GM23338 (cell line): ENCODE measurements around the gene HERPUD1. TPM values are rescaled to one million over a fixed set of nuclear protein-coding genes. Genes with fewer than 3 reads are reported as not detected.

Source experiments
- ATAC-seq: fragments of 200-7000 bp; cut with Tn5 transposase; 3 replicates; pipeline ENCODE4 v1.9.1; 2020
- DNase-seq: peaks from one replicate; pipeline ENCODE4 v3.0.0-alpha.2; 2015; ENCODE audit warnings: low spot score
- H2AFZ ChIP-seq: fragments of 200-600 bp; sonication (generic); 2 replicates; pipeline ENCODE4 v1.8.0; 2016; ENCODE audit warnings: antibody characterized with exemption, mild to moderate bottlenecking, moderate library complexity
- H3F3A ChIP-seq: fragments of 200-600 bp; sonication (generic); replicated peaks from 2 replicates; pipeline ENCODE4 v1.8.0; 2017; ENCODE audit warnings: antibody characterized with exemption, mixed run types, low read depth
- H3K27ac ChIP-seq: fragments of 200-600 bp; sonication (generic); 2 replicates; pipeline ENCODE4 v1.6.1; 2016; ENCODE audit warnings: low read depth
- H3K27me3 ChIP-seq: fragments of 200-600 bp; sonication (generic); 2 replicates; pipeline ENCODE4 v1.8.0; 2016; ENCODE audit warnings: mild to moderate bottlenecking, mixed run types, moderate library complexity; ENCODE audit not compliant: insufficient read depth
- H3K36me3 ChIP-seq: fragments of 200-600 bp; sonication (generic); 2 replicates; pipeline ENCODE4 v1.8.0; 2016; ENCODE audit warnings: mild to moderate bottlenecking; ENCODE audit not compliant: insufficient read depth
- H3K4me1 ChIP-seq: fragments of 200-600 bp; sonication (generic); 2 replicates; pipeline ENCODE4 v1.8.0; 2016; ENCODE audit warnings: mild to moderate bottlenecking, moderate library complexity; ENCODE audit not compliant: insufficient read depth
- H3K4me2 ChIP-seq: fragments of 200-600 bp; sonication (generic); 2 replicates; pipeline ENCODE4 v1.7.1; 2017; ENCODE audit warnings: mixed run types
- H3K4me3 ChIP-seq: fragments of 200-600 bp; sonication (generic); 2 replicates; pipeline ENCODE4 v1.6.1; 2016; ENCODE audit warnings: mixed run types
- H3K79me2 ChIP-seq: fragments of 200-600 bp; sonication (generic); replicated peaks from 2 replicates; pipeline ENCODE4 v1.8.0; 2017; ENCODE audit warnings: mild to moderate bottlenecking; ENCODE audit not compliant: insufficient read depth
- H3K9me2 ChIP-seq: fragments of 200-600 bp; sonication (generic); 2 replicates; pipeline ENCODE4 v1.8.0; 2017; ENCODE audit not compliant: insufficient read depth
- H4K20me1 ChIP-seq: fragments of 200-600 bp; sonication (generic); replicated peaks from 2 replicates; pipeline ENCODE4 v1.8.0; 2017; ENCODE audit warnings: mild to moderate bottlenecking; ENCODE audit not compliant: insufficient read depth
- H3K27ac Mint-ChIP-seq: 2 replicates; pipeline ENCODE4 v1.8.0; 2020; ENCODE audit warnings: inconsistent platforms, mild to moderate bottlenecking, moderate library complexity, mixed read lengths
- H3K27me3 Mint-ChIP-seq: 3 replicates; pipeline ENCODE4 v1.8.0; 2022; ENCODE audit warnings: low read depth, mild to moderate bottlenecking, moderate library complexity, mixed read lengths, inconsistent platforms; ENCODE audit not compliant: insufficient read depth, poor library complexity
- H3K36me3 Mint-ChIP-seq: 3 replicates; pipeline ENCODE4 v1.8.0; 2021; ENCODE audit warnings: low read depth, mild to moderate bottlenecking, inconsistent platforms, moderate library complexity, mixed read lengths
- H3K4me1 Mint-ChIP-seq: 3 replicates; pipeline ENCODE4 v1.8.0; 2020; ENCODE audit warnings: mild to moderate bottlenecking, inconsistent platforms, mixed read lengths
- H3K4me3 Mint-ChIP-seq: 3 replicates; pipeline ENCODE4 v1.8.0; 2021; ENCODE audit warnings: moderate library complexity, mild to moderate bottlenecking, inconsistent platforms, mixed read lengths
- H3K9me3 Mint-ChIP-seq: 3 replicates; pipeline ENCODE4 v1.8.0; 2020; ENCODE audit warnings: moderate library complexity, mild to moderate bottlenecking, inconsistent platforms, mixed read lengths
- CREB1 ChIP-seq: fragments of 250-450 bp; sonication (Bioruptor Pico); IDR thresholded peaks from 2 replicates; pipeline ENCODE4 v1.5.0; 2020; ENCODE audit warnings: low read depth, mild to moderate bottlenecking, moderate library complexity
- CTCF ChIP-seq, 2 experiments: fragments of 200-600 bp in 1 of 2; sonication (generic) in 1 of 2; conservative IDR thresholded peaks; 2 replicates each; pipeline versions ENCODE4 v1.5.1 to v1.6.1; 2016 to 2017; ENCODE audit warnings: antibody characterized with exemption in 2 of 2, low read depth in 2 of 2, mild to moderate bottlenecking in 2 of 2, moderate library complexity in 1 of 2
- ETS1 ChIP-seq: IDR thresholded peaks from 2 replicates; pipeline ENCODE4 v1.6.1; 2016; ENCODE audit warnings: antibody characterized with exemption
- EZH2 ChIP-seq: fragments of 200-600 bp; sonication (generic); IDR thresholded peaks from one replicate; pipeline ENCODE4 v1.8.0; 2017; ENCODE audit warnings: antibody characterized with exemption, mild to moderate bottlenecking, low read depth; ENCODE audit not compliant: unreplicated experiment
- EZH2phosphoT487 ChIP-seq: fragments of 200-600 bp; sonication (generic); IDR thresholded peaks from one replicate; pipeline ENCODE4 v1.8.1; 2018; ENCODE audit warnings: antibody characterized with exemption; ENCODE audit not compliant: unreplicated experiment
- NANOG ChIP-seq: IDR thresholded peaks from 2 replicates; pipeline ENCODE4 v1.6.1; 2016; ENCODE audit warnings: antibody characterized with exemption, borderline replicate concordance
- POLR2AphosphoS5 ChIP-seq: IDR thresholded peaks from 2 replicates; pipeline ENCODE4 v1.6.1; 2016; ENCODE audit warnings: antibody characterized with exemption, low read depth
- REST ChIP-seq: IDR thresholded peaks from one replicate; pipeline ENCODE4 v1.6.1; 2018; ENCODE audit warnings: antibody characterized with exemption; ENCODE audit not compliant: unreplicated experiment
- STAT1 ChIP-seq: IDR thresholded peaks from one replicate; pipeline ENCODE4 v1.6.1; 2016; ENCODE audit warnings: antibody characterized with exemption; ENCODE audit not compliant: unreplicated experiment
- ZNF114 ChIP-seq: fragments of 250-450 bp; sonication (Bioruptor Pico); IDR thresholded peaks from 2 replicates; pipeline ENCODE4 v1.5.0; 2020; ENCODE audit warnings: mild to moderate bottlenecking, moderate library complexity
- ZNF331 ChIP-seq: fragments of 250-450 bp; sonication (Bioruptor Pico); IDR thresholded peaks from 2 replicates; pipeline ENCODE4 v1.5.0; 2020; ENCODE audit warnings: low read depth, mild to moderate bottlenecking, moderate library complexity
- ZNF462 ChIP-seq: fragments of 250-450 bp; sonication (Bioruptor Pico); IDR thresholded peaks from 2 replicates; pipeline ENCODE4 v1.5.0; 2020; ENCODE audit warnings: mild to moderate bottlenecking, moderate library complexity
- polyA plus RNA-seq: library from polyadenylated mRNA; unstranded; fragments of >200 nt; fragmentation: Nextera tagmentation; extraction: Ambion mirVana; gene quantifications from 2 replicates; pipeline ENCODE4 v1.2.1, GENCODE V29; 2016
- total RNA-seq: library from RNA; depleted of rRNA; stranded (reverse); fragments of >200 nt; shearing (Covaris generic); gene quantifications from 2 replicates; pipeline ENCODE4 v1.2.3, GENCODE V29; 2014

HERPUD1 gene
- total and polyA plus RNA-seq, 2 experiments from 2014 or later: 41.1 to 44.1 TPM

- Mint-ChIP-seq H3K27ac (no peak overlapping the region), H3K4me3 (no peak overlapping the region), H3K27me3 (peaks cover 6% of the 10 kb centered on the region), H3K4me1 (no peaks in the 10 kb centered on the region), H3K36me3 (no peaks in the 10 kb centered on the region), H3K9me3 (no peaks in the 10 kb centered on the region)
- no peak for DNase-seq
- H3K4me3 ChIP-seq: no peak overlapping the region
- no peaks in the 10 kb centered on the region for H3F3A ChIP-seq
- no peaks in the 10 kb centered on the region for H3K36me3 ChIP-seq
- H3K79me2 ChIP-seq: no peaks in the 10 kb centered on the region
- H4K20me1 ChIP-seq: no peaks in the 10 kb centered on the region
- H3K9me2 ChIP-seq: no peaks in the 10 kb centered on the region
- no peak overlapping the region for H3K27ac ChIP-seq
- no peak overlapping the region for H3K4me2 ChIP-seq
- no peak overlapping the region for H2AFZ ChIP-seq
- ATAC-seq: no peak
- TF ChIP-seq ZNF114: no peak
- TF ChIP-seq CTCF (conservative IDR thresholded peaks at IDR 0.05; ENCODE audit: low read depth in 2 of 2): no peak
- no peak for TF ChIP-seq ZNF331 (CRISPR knock-in tag)
- TF ChIP-seq EZH2: no peak
- TF ChIP-seq NANOG: no peak
- TF ChIP-seq STAT1: no peak
- no peak for TF ChIP-seq CREB1 (CRISPR knock-in tag)
- no peak for TF ChIP-seq ZNF462 (CRISPR knock-in tag)
- TF ChIP-seq POLR2AphosphoS5: no peak
- no peak for TF ChIP-seq REST
- TF ChIP-seq EZH2phosphoT487: no peak
- no peak for TF ChIP-seq ETS1
- H3K4me1 ChIP-seq: no peaks in the 10 kb centered on the region
- no peaks in the 10 kb centered on the region for H3K27me3 ChIP-seq
Measured at GRCh38 chr16:56898847-56899246, 33.1 kb upstream of the HERPUD1 start.
